Measurements from ENCODE around the gene GPATCH8. TPM values are rescaled to one million over a fixed set of nuclear protein-coding genes. Genes with fewer than 3 reads are reported as not detected.
"Not testable (repeated sequence)": the region's sequence is repeated elsewhere in the genome, so short reads cannot be mapped to it uniquely, and the experiment has no call there.

GPATCH8 gene
- total RNA-seq, 2 donors from 2014 or later = 25.7 to 33.9 TPM

DNA sequence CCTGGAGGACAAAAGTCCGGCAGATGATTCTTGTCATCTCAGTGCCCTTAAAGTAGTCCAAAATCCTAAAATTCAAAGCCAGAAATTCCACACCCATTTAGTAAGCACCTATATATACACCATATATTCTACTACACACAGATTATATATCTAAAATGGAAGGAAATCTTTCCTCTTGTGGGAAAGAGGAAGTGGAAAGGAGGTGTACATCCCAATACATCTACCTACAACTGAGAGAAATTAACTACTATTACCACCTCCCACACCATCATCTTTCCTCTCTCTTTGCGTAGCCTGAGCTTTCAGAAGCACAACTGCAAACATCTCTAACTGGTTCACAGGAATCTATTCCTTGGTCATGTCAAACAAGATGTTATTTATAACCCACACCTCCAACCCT is 108.4 kb downstream of the GPATCH8 start:
- Histone ChIP-seq H3K27me3 (no peaks in the 10 kb centered on the region), H3K4me1 (no peaks in the 10 kb centered on the region), H3K36me3 (replicated peaks in 1 of 2; ENCODE audit: insufficient read depth in 1 of 2, low read depth in 2 of 2) (peaks cover under 1 to 5% of the 10 kb centered on the region in 2 donors), H3K4me3 (no peak overlapping the region), H3K9me3 (no peaks in the 10 kb centered on the region), H3K27ac (no peak overlapping the region)
- intact Hi-C loops (cut with DNase I) = no loop called here
- no peak for TF ChIP-seq CTCF (IDR thresholded peaks at IDR 0.05)
- no peak for TF ChIP-seq POLR2A (IDR thresholded peaks at IDR 0.05)
- WGBS, 2 donors = 93 to 100% methylated on average over 2 of the region's 2 CpGs
- ATAC-seq (no peak), DNase-seq (no peak)

- H3K27ac ChIP-seq; H3K4me1 ChIP-seq; H3K36me3 ChIP-seq (replicated peaks in 1 of 2; ENCODE audit: insufficient read depth in 1 of 2, low read depth in 2 of 2); H3K27me3 ChIP-seq; intact Hi-C loops (cut with DNase I); DNase-seq; ATAC-seq; H3K9me3 ChIP-seq; H3K4me3 ChIP-seq: not testable (repeated sequence)
- WGBS, 2 donors = 88 to 96% methylated on average over 8 to 9 of the region's 9 CpGs
Measured at GRCh38 chr17:44394112-44394511, 109.1 kb downstream of the GPATCH8 start.

DNA sequence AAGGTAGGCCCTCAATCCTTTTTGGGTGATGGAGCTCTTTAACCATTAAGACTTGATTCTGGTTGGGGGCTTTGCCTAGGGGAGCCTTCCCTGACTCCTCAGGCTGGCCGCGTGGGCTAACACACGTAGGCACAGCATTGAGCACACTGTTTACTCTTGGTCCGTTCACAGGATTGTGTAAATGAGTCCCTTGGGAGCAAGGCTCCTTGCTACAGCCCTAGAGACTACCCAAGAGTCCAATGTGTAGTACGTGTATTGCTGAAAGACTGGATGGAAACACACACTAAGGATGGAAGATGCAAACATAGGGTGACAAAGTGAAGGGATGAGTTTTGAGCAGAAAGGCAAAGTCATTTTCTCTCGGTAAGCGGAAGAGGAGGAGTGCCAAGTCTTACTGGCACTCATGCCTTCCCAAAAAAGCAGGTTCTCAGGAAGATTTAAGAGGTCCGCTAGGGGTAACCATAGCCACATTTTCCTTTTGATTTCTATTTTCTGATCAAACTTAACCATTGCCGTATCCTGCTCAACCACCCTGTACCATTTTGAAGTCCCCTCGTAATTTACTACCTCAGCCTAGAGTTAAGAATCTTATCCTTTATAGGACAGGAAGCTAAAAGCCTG is 112.8 kb downstream of the GPATCH8 start:
- no peak overlapping the region for H3K27ac ChIP-seq
- intact Hi-C loops (cut with DNase I) = no loop called here
- peaks cover 7% of the 10 kb centered on the region for H3K4me1 ChIP-seq
- no peaks in the 10 kb centered on the region for H3K36me3 ChIP-seq (replicated peaks in 1 of 2; ENCODE audit: insufficient read depth in 1 of 2, low read depth in 2 of 2)
- TF ChIP-seq CTCF (IDR thresholded peaks at IDR 0.05) = no peak
- no peak for TF ChIP-seq POLR2A (IDR thresholded peaks at IDR 0.05)
- DNase-seq = no peak
- H3K27me3 ChIP-seq = no peaks in the 10 kb centered on the region
- no peak overlapping the region for H3K4me3 ChIP-seq
- no peak for ATAC-seq
- 65 to 66% methylated on average over 10 of the region's 10 CpGs for WGBS, 2 donors
- H3K9me3 ChIP-seq = no peaks in the 10 kb centered on the region

DNA sequence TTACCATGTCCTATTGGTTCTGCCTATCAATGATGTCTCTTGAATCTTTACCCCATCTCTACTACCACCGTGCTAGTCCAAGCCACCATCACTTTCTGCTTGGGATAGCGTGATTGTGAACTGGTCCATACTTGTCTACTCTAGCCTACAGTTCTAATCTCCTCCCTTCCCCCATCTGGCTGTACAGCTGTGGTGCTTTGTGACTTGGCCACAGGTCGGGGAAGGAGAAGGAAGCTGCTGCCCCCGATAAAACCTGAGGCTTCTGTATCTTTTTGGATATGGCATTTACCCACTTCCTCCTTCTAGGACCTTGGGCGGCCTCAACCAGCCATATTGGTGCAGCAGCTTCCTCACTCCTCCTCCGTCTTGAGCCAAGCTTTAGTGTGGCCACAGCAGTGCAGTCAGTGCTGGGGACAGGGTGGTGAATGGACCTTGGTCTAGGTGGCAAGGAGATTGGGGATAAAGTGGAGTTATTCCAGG is 113.4 kb downstream of the GPATCH8 start:
- no peaks in the 10 kb centered on the region for H3K36me3 ChIP-seq (replicated peaks in 1 of 2; ENCODE audit: insufficient read depth in 1 of 2, low read depth in 2 of 2)
- intact Hi-C loops (cut with DNase I) = no loop called here
- H3K9me3 ChIP-seq = no peaks in the 10 kb centered on the region
- H3K4me3 ChIP-seq = no peak overlapping the region
- DNase-seq (no peak), ATAC-seq (no peak)
- TF ChIP-seq POLR2A (IDR thresholded peaks at IDR 0.05) = no peak
- TF ChIP-seq CTCF (IDR thresholded peaks at IDR 0.05) = no peak
- WGBS, 2 donors = 79 to 94% methylated on average over 6 of the region's 6 CpGs
- H3K4me1 ChIP-seq = peaks cover 12% of the 10 kb centered on the region
- no peaks in the 10 kb centered on the region for H3K27me3 ChIP-seq
- no peak overlapping the region for H3K27ac ChIP-seq

GRCh38 chr17:44389281-44389680 is 113.9 kb downstream of the GPATCH8 start, which contains the start of gene ITGA2B:
Gene ITGA2B (minus strand): TSS chr17:44389649. CDS start chr17:44389473, 176 bp downstream.
- H3K27me3 ChIP-seq = no peaks in the 10 kb centered on the region
- no peak within 1 kb of the TSS for H3K4me3 ChIP-seq
- intact Hi-C loops (cut with DNase I) = no loop called here
- H3K27ac ChIP-seq = no peak within 1 kb of the TSS
- TF ChIP-seq POLR2A (IDR thresholded peaks at IDR 0.05) (no peak), CTCF (IDR thresholded peaks at IDR 0.05) (no peak)
- no peaks in the 10 kb centered on the region for H3K9me3 ChIP-seq
- 35 to 63% methylated on average over 1 of the region's 1 CpG for WGBS, 2 donors
- H3K4me1 ChIP-seq = peaks cover 17% of the 10 kb centered on the region
- DNase-seq = no peak
- ATAC-seq = no peak
- H3K36me3 ChIP-seq (replicated peaks in 1 of 2; ENCODE audit: insufficient read depth in 1 of 2, low read depth in 2 of 2) = no peaks in the 10 kb centered on the region

Data from body of pancreas (tissue), 4 donors.